ENCODE measurements around the gene ATP2A1. TPM values are rescaled to one million over a fixed set of nuclear protein-coding genes. Genes with fewer than 3 reads are reported as not detected.
"Not testable (repeated sequence)": the region's sequence is repeated elsewhere in the genome, so short reads cannot be mapped to it uniquely, and the experiment has no call there.

The ATP2A1 gene
- total RNA-seq, 1 donor from 2014 or later: 1.9 TPM

DNA sequence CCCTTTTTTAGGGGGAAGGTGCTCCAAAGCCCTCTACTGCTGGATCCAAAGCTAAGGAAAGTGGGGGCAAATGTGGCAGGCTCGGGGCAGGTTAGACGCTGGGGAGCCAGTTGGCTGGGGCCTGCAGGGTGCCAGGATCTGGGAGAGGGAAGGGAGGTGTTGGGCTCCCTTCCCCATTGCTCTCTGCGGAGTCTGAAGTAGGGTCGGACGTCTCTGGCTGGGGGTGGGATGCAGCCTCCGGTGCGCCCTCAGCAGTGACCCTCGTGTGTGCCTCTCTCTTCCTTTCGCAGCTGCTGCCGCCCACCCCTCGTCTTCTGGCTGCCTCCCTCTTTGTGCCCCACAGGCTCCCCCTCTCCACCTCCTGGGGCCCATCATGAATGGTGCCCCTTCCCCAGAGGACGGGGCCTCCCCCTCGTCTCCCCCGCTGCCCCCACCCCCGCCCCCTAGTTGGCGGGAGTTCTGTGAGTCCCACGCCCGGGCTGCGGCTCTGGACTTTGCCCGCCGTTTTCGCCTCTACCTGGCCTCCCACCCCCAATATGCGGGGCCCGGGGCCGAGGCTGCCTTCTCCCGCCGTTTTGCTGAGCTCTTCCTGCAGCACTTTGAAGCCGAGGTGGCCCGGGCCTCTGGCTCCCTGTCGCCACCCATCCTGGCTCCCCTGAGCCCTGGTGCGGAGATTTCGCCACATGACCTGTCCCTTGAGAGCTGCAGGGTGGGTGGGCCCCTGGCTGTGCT is 12.4 kb upstream of the ATP2A1 start:
- Mint-ChIP-seq H3K36me3 (ENCODE audit: low read depth, unreplicated experiment) (peaks cover 10% of the 10 kb centered on the region), H3K9me3 (ENCODE audit: unreplicated experiment) (no peaks in the 10 kb centered on the region), H3K27me3 (ENCODE audit: unreplicated experiment) (peaks cover 4% of the 10 kb centered on the region), H3K4me1 (ENCODE audit: unreplicated experiment) (peaks cover 8% of the 10 kb centered on the region), H3K4me3 (ENCODE audit: unreplicated experiment) (peak overlapping the region; percentile 77), H3K27ac (ENCODE audit: unreplicated experiment) (no peak overlapping the region)
- TF ChIP-seq CTCF (IDR thresholded peaks at IDR 0.05; ENCODE audit: unreplicated experiment): no peak
- no peak for DNase-seq (ENCODE audit: low spot score)

GRCh38 chr16:28866454-28866804 is 11.9 kb upstream of the ATP2A1 start:
- no peaks in the 10 kb centered on the region for H3K9me3 Mint-ChIP-seq (ENCODE audit: unreplicated experiment)
- H3K27me3 Mint-ChIP-seq (ENCODE audit: unreplicated experiment): peaks cover 4% of the 10 kb centered on the region
- peaks cover 8% of the 10 kb centered on the region for H3K4me1 Mint-ChIP-seq (ENCODE audit: unreplicated experiment)
- H3K27ac Mint-ChIP-seq (ENCODE audit: unreplicated experiment): no peak overlapping the region
- TF ChIP-seq CTCF (IDR thresholded peaks at IDR 0.05; ENCODE audit: unreplicated experiment): no peak
- peaks cover 10% of the 10 kb centered on the region for H3K36me3 Mint-ChIP-seq (ENCODE audit: low read depth, unreplicated experiment)
- H3K4me3 Mint-ChIP-seq (ENCODE audit: unreplicated experiment): no peak overlapping the region
- DNase-seq (ENCODE audit: low spot score): no peak

GRCh38 chr16:28867241-28867640 is 11.0 kb upstream of the ATP2A1 start:
- TF ChIP-seq CTCF (IDR thresholded peaks at IDR 0.05; ENCODE audit: unreplicated experiment): no peak
- no peak overlapping the region for H3K27ac Mint-ChIP-seq (ENCODE audit: unreplicated experiment)
- DNase-seq (ENCODE audit: low spot score): no peak
- H3K4me3 Mint-ChIP-seq (ENCODE audit: unreplicated experiment): peak overlapping the region; percentile 56
- H3K9me3 Mint-ChIP-seq (ENCODE audit: unreplicated experiment): no peaks in the 10 kb centered on the region
- H3K27me3 Mint-ChIP-seq (ENCODE audit: unreplicated experiment): peaks cover 4% of the 10 kb centered on the region
- H3K36me3 Mint-ChIP-seq (ENCODE audit: low read depth, unreplicated experiment): peaks cover 10% of the 10 kb centered on the region
- H3K4me1 Mint-ChIP-seq (ENCODE audit: unreplicated experiment): peaks cover 8% of the 10 kb centered on the region

DNA sequence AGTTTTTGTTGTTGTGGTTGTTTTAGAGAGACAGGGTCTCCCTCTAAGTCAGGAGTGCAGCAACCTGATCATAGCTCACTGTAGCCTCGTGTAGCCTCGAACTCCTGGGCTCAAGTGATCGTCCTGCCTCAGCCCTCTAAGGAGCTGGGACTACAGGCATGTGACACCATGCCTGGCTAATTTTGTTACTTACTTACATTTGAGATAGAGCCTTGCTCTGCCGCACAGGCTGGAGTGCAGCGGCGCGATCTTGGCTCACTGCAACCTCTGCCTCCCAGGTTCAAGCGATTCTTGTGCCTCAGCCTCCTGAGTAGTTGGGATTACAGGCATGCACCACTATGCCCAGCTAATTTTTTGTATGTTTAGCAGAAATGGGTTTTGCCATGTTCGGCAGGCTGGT is 10.6 kb upstream of the ATP2A1 start:
- not testable (repeated sequence) for H3K4me1 Mint-ChIP-seq (ENCODE audit: unreplicated experiment); DNase-seq (ENCODE audit: low spot score); H3K27me3 Mint-ChIP-seq (ENCODE audit: unreplicated experiment); H3K27ac Mint-ChIP-seq (ENCODE audit: unreplicated experiment); H3K9me3 Mint-ChIP-seq (ENCODE audit: unreplicated experiment); H3K4me3 Mint-ChIP-seq (ENCODE audit: unreplicated experiment)
- H3K36me3 Mint-ChIP-seq (ENCODE audit: low read depth, unreplicated experiment): peaks cover 10% of the 10 kb centered on the region

- DNase-seq (ENCODE audit: low spot score): no peak
- H3K36me3 Mint-ChIP-seq (ENCODE audit: low read depth, unreplicated experiment): peaks cover 10% of the 10 kb centered on the region
- no peak for TF ChIP-seq CTCF (IDR thresholded peaks at IDR 0.05; ENCODE audit: unreplicated experiment)
- peaks cover 6% of the 10 kb centered on the region for H3K4me1 Mint-ChIP-seq (ENCODE audit: unreplicated experiment)
- peaks cover 7% of the 10 kb centered on the region for H3K27me3 Mint-ChIP-seq (ENCODE audit: unreplicated experiment)
- H3K27ac Mint-ChIP-seq (ENCODE audit: unreplicated experiment): no peak overlapping the region
- H3K9me3 Mint-ChIP-seq (ENCODE audit: unreplicated experiment): no peaks in the 10 kb centered on the region
- H3K4me3 Mint-ChIP-seq (ENCODE audit: unreplicated experiment): no peak overlapping the region
Measured at GRCh38 chr16:28869201-28869600, 9.1 kb upstream of the ATP2A1 start.

Measured in endothelial cell (in vitro differentiated cells).